GM23338 (cell line): ENCODE results near the gene FAM76A. TPM values are rescaled to one million over a fixed set of nuclear protein-coding genes. Genes with fewer than 3 reads are reported as not detected.

Source experiments
- ATAC-seq: fragments of 200-7000 bp; cut with Tn5 transposase; 3 replicates; pipeline ENCODE4 v1.9.1; 2020
- DNase-seq: peaks from one replicate; pipeline ENCODE4 v3.0.0-alpha.2; 2015; ENCODE audit warnings: low spot score
- H2AFZ ChIP-seq: fragments of 200-600 bp; sonication (generic); 2 replicates; pipeline ENCODE4 v1.8.0; 2016; ENCODE audit warnings: antibody characterized with exemption, mild to moderate bottlenecking, moderate library complexity
- H3F3A ChIP-seq: fragments of 200-600 bp; sonication (generic); replicated peaks from 2 replicates; pipeline ENCODE4 v1.8.0; 2017; ENCODE audit warnings: antibody characterized with exemption, mixed run types, low read depth
- H3K27ac ChIP-seq: fragments of 200-600 bp; sonication (generic); 2 replicates; pipeline ENCODE4 v1.6.1; 2016; ENCODE audit warnings: low read depth
- H3K27me3 ChIP-seq: fragments of 200-600 bp; sonication (generic); 2 replicates; pipeline ENCODE4 v1.8.0; 2016; ENCODE audit warnings: mild to moderate bottlenecking, mixed run types, moderate library complexity; ENCODE audit not compliant: insufficient read depth
- H3K36me3 ChIP-seq: fragments of 200-600 bp; sonication (generic); 2 replicates; pipeline ENCODE4 v1.8.0; 2016; ENCODE audit warnings: mild to moderate bottlenecking; ENCODE audit not compliant: insufficient read depth
- H3K4me1 ChIP-seq: fragments of 200-600 bp; sonication (generic); 2 replicates; pipeline ENCODE4 v1.8.0; 2016; ENCODE audit warnings: mild to moderate bottlenecking, moderate library complexity; ENCODE audit not compliant: insufficient read depth
- H3K4me2 ChIP-seq: fragments of 200-600 bp; sonication (generic); 2 replicates; pipeline ENCODE4 v1.7.1; 2017; ENCODE audit warnings: mixed run types
- H3K4me3 ChIP-seq: fragments of 200-600 bp; sonication (generic); 2 replicates; pipeline ENCODE4 v1.6.1; 2016; ENCODE audit warnings: mixed run types
- H3K79me2 ChIP-seq: fragments of 200-600 bp; sonication (generic); replicated peaks from 2 replicates; pipeline ENCODE4 v1.8.0; 2017; ENCODE audit warnings: mild to moderate bottlenecking; ENCODE audit not compliant: insufficient read depth
- H3K9me2 ChIP-seq: fragments of 200-600 bp; sonication (generic); 2 replicates; pipeline ENCODE4 v1.8.0; 2017; ENCODE audit not compliant: insufficient read depth
- H4K20me1 ChIP-seq: fragments of 200-600 bp; sonication (generic); replicated peaks from 2 replicates; pipeline ENCODE4 v1.8.0; 2017; ENCODE audit warnings: mild to moderate bottlenecking; ENCODE audit not compliant: insufficient read depth
- H3K27ac Mint-ChIP-seq: 2 replicates; pipeline ENCODE4 v1.8.0; 2020; ENCODE audit warnings: inconsistent platforms, mild to moderate bottlenecking, moderate library complexity, mixed read lengths
- H3K27me3 Mint-ChIP-seq: 3 replicates; pipeline ENCODE4 v1.8.0; 2022; ENCODE audit warnings: low read depth, mild to moderate bottlenecking, moderate library complexity, mixed read lengths, inconsistent platforms; ENCODE audit not compliant: insufficient read depth, poor library complexity
- H3K36me3 Mint-ChIP-seq: 3 replicates; pipeline ENCODE4 v1.8.0; 2021; ENCODE audit warnings: low read depth, mild to moderate bottlenecking, inconsistent platforms, moderate library complexity, mixed read lengths
- H3K4me1 Mint-ChIP-seq: 3 replicates; pipeline ENCODE4 v1.8.0; 2020; ENCODE audit warnings: mild to moderate bottlenecking, inconsistent platforms, mixed read lengths
- H3K4me3 Mint-ChIP-seq: 3 replicates; pipeline ENCODE4 v1.8.0; 2021; ENCODE audit warnings: moderate library complexity, mild to moderate bottlenecking, inconsistent platforms, mixed read lengths
- H3K9me3 Mint-ChIP-seq: 3 replicates; pipeline ENCODE4 v1.8.0; 2020; ENCODE audit warnings: moderate library complexity, mild to moderate bottlenecking, inconsistent platforms, mixed read lengths
- CREB1 ChIP-seq: fragments of 250-450 bp; sonication (Bioruptor Pico); IDR thresholded peaks from 2 replicates; pipeline ENCODE4 v1.5.0; 2020; ENCODE audit warnings: low read depth, mild to moderate bottlenecking, moderate library complexity
- EZH2 ChIP-seq: fragments of 200-600 bp; sonication (generic); IDR thresholded peaks from one replicate; pipeline ENCODE4 v1.8.0; 2017; ENCODE audit warnings: antibody characterized with exemption, mild to moderate bottlenecking, low read depth; ENCODE audit not compliant: unreplicated experiment
- EZH2phosphoT487 ChIP-seq: fragments of 200-600 bp; sonication (generic); IDR thresholded peaks from one replicate; pipeline ENCODE4 v1.8.1; 2018; ENCODE audit warnings: antibody characterized with exemption; ENCODE audit not compliant: unreplicated experiment
- JUNB ChIP-seq: IDR thresholded peaks from one replicate; pipeline ENCODE4 v1.6.1; 2016; ENCODE audit warnings: antibody characterized with exemption; ENCODE audit not compliant: unreplicated experiment
- NANOG ChIP-seq: IDR thresholded peaks from 2 replicates; pipeline ENCODE4 v1.6.1; 2016; ENCODE audit warnings: antibody characterized with exemption, borderline replicate concordance
- POLR2AphosphoS5 ChIP-seq: IDR thresholded peaks from 2 replicates; pipeline ENCODE4 v1.6.1; 2016; ENCODE audit warnings: antibody characterized with exemption, low read depth
- STAT1 ChIP-seq: IDR thresholded peaks from one replicate; pipeline ENCODE4 v1.6.1; 2016; ENCODE audit warnings: antibody characterized with exemption; ENCODE audit not compliant: unreplicated experiment
- ZNF114 ChIP-seq: fragments of 250-450 bp; sonication (Bioruptor Pico); IDR thresholded peaks from 2 replicates; pipeline ENCODE4 v1.5.0; 2020; ENCODE audit warnings: mild to moderate bottlenecking, moderate library complexity
- ZNF331 ChIP-seq: fragments of 250-450 bp; sonication (Bioruptor Pico); IDR thresholded peaks from 2 replicates; pipeline ENCODE4 v1.5.0; 2020; ENCODE audit warnings: low read depth, mild to moderate bottlenecking, moderate library complexity
- polyA plus RNA-seq: library from polyadenylated mRNA; unstranded; fragments of >200 nt; fragmentation: Nextera tagmentation; extraction: Ambion mirVana; gene quantifications from 2 replicates; pipeline ENCODE4 v1.2.1, GENCODE V29; 2016
- total RNA-seq: library from RNA; depleted of rRNA; stranded (reverse); fragments of >200 nt; shearing (Covaris generic); gene quantifications from 2 replicates; pipeline ENCODE4 v1.2.3, GENCODE V29; 2014
- TF ChIP-seq, protein P1 (sequence below), 2 experiments: fragments of 200-600 bp in 1 of 2; sonication (generic) in 1 of 2; conservative IDR thresholded peaks; 2 replicates each; pipeline versions ENCODE4 v1.5.1 to v1.6.1; 2016 to 2017; ENCODE audit warnings: antibody characterized with exemption in 2 of 2, low read depth in 2 of 2, mild to moderate bottlenecking in 2 of 2, moderate library complexity in 1 of 2
- TF ChIP-seq, protein P2 (sequence below): fragments of 250-450 bp; sonication (Bioruptor Pico); IDR thresholded peaks from 2 replicates; pipeline ENCODE4 v1.5.0; 2020; ENCODE audit warnings: mild to moderate bottlenecking, moderate library complexity
- TF ChIP-seq, protein P3 (sequence below): IDR thresholded peaks from 2 replicates; pipeline ENCODE4 v1.6.1; 2016; ENCODE audit warnings: antibody characterized with exemption
- TF ChIP-seq, protein P4 (sequence below): IDR thresholded peaks from one replicate; pipeline ENCODE4 v1.6.1; 2018; ENCODE audit warnings: antibody characterized with exemption; ENCODE audit not compliant: unreplicated experiment

The FAM76A gene
- total and polyA plus RNA-seq, 2 experiments from 2014 or later, result 12.5 to 13.8 TPM

DNA sequence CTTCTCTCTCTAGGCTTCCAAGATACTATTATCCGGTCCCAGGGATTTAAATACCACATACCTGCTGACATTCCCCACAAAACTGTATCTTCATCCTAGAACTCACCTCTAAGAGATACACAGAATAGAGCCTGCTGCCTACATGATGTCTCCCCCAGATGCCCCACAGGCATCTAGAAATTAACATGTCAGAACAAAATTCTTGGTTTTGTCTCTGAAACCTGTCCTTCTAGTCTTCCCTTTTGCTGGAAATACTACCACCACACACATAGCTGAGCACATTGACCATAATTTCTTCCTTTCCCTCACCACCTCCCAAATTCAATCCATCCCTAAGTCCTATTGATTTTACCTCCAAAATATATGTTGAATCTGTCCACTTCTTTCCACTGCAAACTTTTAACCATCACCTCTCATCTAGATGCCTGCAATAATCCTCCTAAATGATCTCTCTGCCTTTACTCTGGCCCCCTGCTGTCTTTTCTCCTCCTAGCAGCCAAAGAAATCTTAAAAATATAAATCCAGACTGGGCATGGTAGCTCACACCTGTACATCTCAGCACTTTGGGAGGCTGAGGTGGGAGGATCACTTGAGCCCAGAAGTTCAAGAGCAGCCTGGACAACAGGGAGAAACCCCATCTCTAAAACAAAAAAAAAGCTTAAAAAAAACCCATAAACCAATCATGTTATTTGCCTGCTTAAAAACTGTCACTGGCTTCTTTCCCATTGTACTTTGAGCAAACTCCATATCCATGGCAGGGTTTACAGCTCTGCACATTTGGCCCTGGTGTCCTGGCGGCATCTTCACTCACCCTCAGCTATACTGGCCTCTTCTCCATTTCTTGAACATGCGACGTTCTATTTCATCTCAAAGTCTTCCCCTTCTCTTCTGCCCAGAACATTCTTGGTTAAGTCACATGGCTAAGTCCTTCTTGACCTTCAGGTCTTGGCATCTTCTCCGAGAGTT, 6.2 kb upstream of the FAM76A start:
- Histone ChIP-seq H3K36me3 (no peaks in the 10 kb centered on the region), H3K27me3 (no peaks in the 10 kb centered on the region), H3K79me2 (no peaks in the 10 kb centered on the region), H3K4me1 (peaks cover 2% of the 10 kb centered on the region; the same call in 1 of the 2 replicates), H3K9me2 (no peaks in the 10 kb centered on the region), H2AFZ (peak overlapping the region; percentile 29; the same call in 1 of the 2 replicates), H3K4me3 (no peak overlapping the region), H3F3A (peaks cover 3% of the 10 kb centered on the region; the same call in 1 of the 2 replicates), H4K20me1 (no peaks in the 10 kb centered on the region), H3K27ac (no peak overlapping the region), H3K4me2 (no peak overlapping the region)
- Mint-ChIP-seq H3K9me3 (peaks cover 6% of the 10 kb centered on the region), H3K4me1 (peaks cover 6% of the 10 kb centered on the region), H3K36me3 (no peaks in the 10 kb centered on the region), H3K27ac (no peak overlapping the region), H3K27me3 (peaks cover 2% of the 10 kb centered on the region), H3K4me3 (no peak overlapping the region)
- no peak for ATAC-seq
- DNase-seq, result peak; percentile 12
- TF ChIP-seq JUNB (no peak), ZNF114 (CRISPR knock-in tag) (no peak), POLR2AphosphoS5 (no peak), STAT1 (no peak), CREB1 (CRISPR knock-in tag) (no peak), NANOG (no peak), EZH2phosphoT487 (no peak), ZNF331 (CRISPR knock-in tag) (no peak), EZH2 (no peak)
- TF ChIP-seq, protein P1, sequence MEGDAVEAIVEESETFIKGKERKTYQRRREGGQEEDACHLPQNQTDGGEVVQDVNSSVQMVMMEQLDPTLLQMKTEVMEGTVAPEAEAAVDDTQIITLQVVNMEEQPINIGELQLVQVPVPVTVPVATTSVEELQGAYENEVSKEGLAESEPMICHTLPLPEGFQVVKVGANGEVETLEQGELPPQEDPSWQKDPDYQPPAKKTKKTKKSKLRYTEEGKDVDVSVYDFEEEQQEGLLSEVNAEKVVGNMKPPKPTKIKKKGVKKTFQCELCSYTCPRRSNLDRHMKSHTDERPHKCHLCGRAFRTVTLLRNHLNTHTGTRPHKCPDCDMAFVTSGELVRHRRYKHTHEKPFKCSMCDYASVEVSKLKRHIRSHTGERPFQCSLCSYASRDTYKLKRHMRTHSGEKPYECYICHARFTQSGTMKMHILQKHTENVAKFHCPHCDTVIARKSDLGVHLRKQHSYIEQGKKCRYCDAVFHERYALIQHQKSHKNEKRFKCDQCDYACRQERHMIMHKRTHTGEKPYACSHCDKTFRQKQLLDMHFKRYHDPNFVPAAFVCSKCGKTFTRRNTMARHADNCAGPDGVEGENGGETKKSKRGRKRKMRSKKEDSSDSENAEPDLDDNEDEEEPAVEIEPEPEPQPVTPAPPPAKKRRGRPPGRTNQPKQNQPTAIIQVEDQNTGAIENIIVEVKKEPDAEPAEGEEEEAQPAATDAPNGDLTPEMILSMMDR (conservative IDR thresholded peaks at IDR 0.05; ENCODE audit: low read depth in 2 of 2), result no peak
- TF ChIP-seq, protein P2, sequence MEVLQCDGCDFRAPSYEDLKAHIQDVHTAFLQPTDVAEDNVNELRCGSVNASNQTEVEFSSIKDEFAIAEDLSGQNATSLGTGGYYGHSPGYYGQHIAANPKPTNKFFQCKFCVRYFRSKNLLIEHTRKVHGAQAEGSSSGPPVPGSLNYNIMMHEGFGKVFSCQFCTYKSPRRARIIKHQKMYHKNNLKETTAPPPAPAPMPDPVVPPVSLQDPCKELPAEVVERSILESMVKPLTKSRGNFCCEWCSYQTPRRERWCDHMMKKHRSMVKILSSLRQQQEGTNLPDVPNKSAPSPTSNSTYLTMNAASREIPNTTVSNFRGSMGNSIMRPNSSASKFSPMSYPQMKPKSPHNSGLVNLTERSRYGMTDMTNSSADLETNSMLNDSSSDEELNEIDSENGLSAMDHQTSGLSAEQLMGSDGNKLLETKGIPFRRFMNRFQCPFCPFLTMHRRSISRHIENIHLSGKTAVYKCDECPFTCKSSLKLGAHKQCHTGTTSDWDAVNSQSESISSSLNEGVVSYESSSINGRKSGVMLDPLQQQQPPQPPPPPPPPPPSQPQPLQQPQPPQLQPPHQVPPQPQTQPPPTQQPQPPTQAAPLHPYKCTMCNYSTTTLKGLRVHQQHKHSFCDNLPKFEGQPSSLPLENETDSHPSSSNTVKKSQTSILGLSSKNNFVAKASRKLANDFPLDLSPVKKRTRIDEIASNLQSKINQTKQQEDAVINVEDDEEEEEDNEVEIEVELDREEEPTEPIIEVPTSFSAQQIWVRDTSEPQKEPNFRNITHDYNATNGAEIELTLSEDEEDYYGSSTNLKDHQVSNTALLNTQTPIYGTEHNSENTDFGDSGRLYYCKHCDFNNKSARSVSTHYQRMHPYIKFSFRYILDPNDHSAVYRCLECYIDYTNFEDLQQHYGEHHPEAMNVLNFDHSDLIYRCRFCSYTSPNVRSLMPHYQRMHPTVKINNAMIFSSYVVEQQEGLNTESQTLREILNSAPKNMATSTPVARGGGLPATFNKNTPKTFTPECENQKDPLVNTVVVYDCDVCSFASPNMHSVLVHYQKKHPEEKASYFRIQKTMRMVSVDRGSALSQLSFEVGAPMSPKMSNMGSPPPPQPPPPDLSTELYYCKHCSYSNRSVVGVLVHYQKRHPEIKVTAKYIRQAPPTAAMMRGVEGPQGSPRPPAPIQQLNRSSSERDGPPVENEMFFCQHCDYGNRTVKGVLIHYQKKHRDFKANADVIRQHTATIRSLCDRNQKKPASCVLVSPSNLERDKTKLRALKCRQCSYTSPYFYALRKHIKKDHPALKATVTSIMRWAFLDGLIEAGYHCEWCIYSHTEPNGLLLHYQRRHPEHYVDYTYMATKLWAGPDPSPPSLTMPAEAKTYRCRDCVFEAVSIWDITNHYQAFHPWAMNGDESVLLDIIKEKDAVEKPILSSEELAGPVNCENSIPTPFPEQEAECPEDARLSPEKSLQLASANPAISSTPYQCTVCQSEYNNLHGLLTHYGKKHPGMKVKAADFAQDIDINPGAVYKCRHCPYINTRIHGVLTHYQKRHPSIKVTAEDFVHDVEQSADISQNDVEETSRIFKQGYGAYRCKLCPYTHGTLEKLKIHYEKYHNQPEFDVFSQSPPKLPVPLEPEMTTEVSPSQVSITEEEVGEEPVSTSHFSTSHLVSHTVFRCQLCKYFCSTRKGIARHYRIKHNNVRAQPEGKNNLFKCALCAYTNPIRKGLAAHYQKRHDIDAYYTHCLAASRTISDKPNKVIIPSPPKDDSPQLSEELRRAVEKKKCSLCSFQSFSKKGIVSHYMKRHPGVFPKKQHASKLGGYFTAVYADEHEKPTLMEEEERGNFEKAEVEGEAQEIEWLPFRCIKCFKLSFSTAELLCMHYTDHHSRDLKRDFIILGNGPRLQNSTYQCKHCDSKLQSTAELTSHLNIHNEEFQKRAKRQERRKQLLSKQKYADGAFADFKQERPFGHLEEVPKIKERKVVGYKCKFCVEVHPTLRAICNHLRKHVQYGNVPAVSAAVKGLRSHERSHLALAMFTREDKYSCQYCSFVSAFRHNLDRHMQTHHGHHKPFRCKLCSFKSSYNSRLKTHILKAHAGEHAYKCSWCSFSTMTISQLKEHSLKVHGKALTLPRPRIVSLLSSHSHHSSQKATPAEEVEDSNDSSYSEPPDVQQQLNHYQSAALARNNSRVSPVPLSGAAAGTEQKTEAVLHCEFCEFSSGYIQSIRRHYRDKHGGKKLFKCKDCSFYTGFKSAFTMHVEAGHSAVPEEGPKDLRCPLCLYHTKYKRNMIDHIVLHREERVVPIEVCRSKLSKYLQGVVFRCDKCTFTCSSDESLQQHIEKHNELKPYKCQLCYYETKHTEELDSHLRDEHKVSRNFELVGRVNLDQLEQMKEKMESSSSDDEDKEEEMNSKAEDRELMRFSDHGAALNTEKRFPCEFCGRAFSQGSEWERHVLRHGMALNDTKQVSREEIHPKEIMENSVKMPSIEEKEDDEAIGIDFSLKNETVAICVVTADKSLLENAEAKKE, result no peak
- TF ChIP-seq, protein P3, sequence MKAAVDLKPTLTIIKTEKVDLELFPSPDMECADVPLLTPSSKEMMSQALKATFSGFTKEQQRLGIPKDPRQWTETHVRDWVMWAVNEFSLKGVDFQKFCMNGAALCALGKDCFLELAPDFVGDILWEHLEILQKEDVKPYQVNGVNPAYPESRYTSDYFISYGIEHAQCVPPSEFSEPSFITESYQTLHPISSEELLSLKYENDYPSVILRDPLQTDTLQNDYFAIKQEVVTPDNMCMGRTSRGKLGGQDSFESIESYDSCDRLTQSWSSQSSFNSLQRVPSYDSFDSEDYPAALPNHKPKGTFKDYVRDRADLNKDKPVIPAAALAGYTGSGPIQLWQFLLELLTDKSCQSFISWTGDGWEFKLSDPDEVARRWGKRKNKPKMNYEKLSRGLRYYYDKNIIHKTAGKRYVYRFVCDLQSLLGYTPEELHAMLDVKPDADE, result no peak
- TF ChIP-seq, protein P4, sequence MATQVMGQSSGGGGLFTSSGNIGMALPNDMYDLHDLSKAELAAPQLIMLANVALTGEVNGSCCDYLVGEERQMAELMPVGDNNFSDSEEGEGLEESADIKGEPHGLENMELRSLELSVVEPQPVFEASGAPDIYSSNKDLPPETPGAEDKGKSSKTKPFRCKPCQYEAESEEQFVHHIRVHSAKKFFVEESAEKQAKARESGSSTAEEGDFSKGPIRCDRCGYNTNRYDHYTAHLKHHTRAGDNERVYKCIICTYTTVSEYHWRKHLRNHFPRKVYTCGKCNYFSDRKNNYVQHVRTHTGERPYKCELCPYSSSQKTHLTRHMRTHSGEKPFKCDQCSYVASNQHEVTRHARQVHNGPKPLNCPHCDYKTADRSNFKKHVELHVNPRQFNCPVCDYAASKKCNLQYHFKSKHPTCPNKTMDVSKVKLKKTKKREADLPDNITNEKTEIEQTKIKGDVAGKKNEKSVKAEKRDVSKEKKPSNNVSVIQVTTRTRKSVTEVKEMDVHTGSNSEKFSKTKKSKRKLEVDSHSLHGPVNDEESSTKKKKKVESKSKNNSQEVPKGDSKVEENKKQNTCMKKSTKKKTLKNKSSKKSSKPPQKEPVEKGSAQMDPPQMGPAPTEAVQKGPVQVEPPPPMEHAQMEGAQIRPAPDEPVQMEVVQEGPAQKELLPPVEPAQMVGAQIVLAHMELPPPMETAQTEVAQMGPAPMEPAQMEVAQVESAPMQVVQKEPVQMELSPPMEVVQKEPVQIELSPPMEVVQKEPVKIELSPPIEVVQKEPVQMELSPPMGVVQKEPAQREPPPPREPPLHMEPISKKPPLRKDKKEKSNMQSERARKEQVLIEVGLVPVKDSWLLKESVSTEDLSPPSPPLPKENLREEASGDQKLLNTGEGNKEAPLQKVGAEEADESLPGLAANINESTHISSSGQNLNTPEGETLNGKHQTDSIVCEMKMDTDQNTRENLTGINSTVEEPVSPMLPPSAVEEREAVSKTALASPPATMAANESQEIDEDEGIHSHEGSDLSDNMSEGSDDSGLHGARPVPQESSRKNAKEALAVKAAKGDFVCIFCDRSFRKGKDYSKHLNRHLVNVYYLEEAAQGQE, result no peak
